ENCODE results near the gene GLIS1.

Gene GLIS1

DNA sequence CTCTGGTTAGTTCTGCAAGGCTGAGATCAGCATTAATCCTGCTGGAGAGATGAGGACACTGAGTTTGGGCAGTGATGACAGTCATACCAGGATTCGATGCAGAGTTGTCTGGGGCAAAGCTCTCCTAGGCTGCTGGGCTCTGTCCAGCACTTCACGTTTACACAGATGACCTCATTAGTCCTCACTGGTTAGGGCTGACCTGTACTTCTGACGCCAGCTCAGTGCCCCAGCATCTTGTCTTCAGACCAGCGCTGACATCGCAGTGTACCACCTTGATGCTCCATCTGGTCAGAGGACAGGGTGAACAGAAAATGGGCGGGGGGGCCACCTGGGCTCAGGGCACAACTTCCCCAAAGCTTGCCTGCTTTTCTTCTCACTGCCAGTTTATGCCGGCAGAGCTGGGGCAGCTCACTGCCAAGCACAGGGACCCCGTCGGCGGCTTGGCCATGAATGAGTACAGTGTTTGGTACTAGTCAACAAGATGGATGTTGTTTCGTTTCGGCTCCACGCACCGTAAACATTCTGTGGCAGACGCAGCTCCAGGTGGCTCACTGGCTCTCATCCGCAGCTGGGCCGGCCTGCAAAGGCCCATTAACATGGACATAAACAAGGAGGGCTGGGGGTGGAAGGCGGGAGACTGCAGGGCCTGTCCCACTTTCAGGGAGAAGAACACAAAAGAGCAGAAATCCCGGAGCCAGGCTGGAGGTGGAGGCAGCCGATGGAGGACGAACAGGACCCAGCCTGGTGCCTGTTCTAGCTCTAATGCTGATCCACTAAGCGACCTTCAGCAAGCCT lies 118.7 kb downstream of the GLIS1 start:
- in situ Hi-C loops (cut with MboI; ENCODE audit: low sequenced_read_pairs): no loop called here

DNA sequence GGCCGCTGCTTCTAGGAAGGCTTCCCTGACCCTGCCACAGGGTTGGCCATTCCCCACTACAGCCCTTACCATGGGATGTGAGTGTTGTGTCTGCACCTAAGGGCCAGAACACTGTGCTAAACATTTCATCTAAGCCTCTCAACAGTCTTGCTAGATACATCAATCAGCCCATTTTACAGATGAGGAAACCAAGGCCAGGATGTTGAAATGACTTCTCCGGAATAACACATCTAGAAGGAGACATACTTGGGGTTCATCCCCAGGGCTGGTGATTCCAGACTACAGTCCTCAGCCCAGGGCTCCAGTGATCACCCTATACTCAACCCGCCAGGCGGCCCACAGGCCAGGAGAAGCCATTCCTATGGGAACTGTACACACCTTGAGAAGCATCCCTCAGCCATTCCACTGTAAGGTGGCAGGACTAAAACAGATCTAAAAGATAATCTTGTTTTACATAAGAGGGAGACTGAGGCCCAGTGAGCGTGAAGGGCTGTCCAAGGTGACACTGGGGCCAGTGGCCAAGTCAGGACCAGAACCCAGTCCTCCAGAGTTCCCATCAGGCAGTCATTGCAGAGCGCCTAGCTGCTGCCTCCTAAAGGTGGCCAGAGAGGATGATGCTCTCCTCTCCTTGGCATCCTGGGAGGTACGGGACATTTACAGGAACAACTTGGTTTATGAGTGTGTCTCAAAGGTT lies 119.5 kb downstream of the GLIS1 start:
- in situ Hi-C loops (cut with MboI; ENCODE audit: low sequenced_read_pairs): no loop called here

DNA sequence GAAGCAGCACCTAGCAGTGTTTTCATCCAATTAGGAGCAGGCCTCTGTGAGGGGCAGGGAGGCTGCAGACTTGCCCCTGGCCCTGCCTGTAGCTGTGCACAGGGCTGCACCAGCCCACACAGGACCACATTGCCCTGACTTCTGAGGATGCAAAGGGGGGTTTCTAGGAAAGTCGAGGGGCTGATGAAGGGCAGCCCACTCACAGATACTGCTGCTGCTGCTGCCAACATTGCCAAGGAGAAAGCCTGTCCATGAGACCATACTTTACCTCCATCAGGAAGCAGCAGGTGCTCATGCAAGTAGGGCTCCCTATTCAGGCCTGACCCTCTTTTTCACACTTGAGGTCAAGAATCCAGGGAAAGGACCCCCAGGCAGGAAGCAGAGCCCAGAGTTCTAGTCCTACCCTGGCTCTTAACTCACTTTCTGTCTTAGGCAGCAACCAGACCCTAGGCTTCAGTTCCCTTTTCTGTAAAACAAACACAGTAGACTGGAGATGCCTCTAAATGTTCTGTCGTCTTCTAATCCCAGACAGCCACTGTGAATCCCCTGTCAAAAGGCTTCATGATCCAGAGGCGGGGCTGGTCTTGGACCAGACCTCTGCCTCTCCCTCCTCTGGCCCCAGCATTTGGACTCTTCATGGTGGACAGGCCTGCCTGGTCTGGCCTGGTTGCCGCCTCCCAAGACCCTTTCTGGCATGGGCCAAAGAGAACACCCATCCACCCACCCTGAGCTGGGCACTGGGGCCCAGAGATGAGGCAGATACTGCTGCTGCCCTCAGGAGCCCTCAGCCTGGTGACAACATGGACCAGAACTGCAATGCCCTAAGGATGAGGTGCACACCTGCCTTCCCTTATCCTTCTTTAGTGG lies 120.2 kb downstream of the GLIS1 start:
- in situ Hi-C loops (cut with MboI; ENCODE audit: low sequenced_read_pairs): no loop called here

DNA sequence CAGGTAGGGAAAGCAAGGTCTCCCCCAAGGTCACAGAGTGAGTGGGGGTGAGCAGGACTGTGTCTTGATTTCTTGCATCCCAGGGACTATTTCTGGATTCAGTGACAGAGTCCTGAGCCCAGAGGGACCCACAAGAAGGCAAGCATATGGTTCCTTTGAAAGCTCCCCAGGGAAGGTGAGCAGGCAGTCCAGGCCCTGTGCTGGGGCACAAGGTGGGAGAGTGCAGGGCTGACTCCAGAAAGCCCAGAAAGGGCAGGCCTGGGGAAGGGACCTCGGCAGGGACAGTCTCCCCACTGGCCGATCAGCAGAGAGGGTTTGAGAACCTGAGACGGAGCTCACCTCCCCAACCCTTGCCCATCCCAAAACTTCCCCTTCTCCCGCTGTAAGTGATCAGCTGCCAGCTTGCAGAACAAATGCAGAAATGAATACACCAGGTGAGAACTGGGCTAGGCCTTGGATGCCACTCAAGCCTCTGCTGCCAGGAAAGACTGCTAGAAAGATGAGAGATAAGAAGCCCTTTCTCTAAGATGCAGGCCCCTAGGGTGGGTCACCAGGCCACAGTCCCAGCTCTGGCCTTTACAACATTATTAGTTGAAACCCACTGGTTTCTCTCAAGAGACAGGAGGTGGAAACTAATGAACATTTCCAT lies 121.0 kb downstream of the GLIS1 start:
- in situ Hi-C loops (cut with MboI; ENCODE audit: low sequenced_read_pairs): no loop called here

DNA sequence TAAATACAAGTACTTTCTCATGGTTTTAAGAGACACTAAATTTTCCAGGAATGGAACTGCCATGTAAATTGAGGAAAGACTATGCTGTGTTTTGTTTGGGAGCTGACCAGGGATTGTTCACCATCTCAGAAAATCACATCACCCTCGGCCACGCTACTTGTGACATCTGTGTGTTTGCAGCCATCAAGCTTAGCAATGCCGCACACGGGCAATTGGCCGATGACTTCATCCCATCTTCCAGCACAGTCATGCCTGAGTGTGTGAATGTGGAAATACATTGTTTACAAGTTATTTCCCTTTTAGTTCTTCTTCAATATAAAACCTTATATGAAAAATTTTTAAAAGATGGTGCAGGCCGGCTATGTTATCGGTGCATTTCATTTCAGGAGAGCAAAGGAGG lies 121.6 kb downstream of the GLIS1 start:
- in situ Hi-C loops (cut with MboI; ENCODE audit: low sequenced_read_pairs): no loop called here

DNA sequence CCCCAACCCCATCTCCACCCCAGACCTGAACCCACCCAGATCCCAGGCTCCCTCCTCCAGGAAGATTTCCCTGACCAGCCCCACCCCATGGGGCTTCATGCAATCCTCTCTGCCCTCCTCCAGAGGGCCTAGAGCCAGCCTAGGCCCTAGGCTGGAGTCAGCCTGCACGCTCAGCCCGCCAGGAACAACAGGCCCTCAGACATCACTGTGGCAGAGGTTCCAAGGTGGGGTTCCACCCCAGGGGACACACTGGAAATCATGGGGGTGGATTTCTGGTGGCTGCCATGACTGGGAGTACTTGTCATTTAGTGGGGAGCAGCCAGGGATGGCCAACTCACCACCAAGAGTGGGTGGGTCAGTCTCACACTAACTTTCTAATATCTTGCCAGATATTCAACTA lies 122.0 kb downstream of the GLIS1 start:
- in situ Hi-C loops (cut with MboI; ENCODE audit: low sequenced_read_pairs): no loop called here

DNA sequence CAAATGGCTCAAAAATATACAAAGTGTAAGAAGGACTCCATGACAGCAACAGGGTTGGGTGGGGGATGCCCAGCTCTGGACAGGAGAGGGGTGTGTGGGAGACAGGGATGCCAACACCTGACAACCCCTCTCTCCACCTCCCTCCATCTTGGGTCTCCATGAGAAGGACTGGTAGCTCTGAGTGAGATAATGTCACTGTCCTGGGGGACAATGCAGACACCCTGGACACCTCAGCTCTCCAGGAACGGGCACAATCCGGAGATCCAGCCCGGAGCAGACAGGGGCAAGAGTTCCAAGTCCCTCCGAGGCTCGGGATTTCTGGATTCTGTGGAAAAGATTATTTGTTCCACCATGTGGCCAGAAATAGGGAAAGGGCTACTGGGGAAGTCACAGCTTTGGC lies 122.5 kb downstream of the GLIS1 start:
- in situ Hi-C loops (cut with MboI; ENCODE audit: low sequenced_read_pairs): no loop called here

DNA sequence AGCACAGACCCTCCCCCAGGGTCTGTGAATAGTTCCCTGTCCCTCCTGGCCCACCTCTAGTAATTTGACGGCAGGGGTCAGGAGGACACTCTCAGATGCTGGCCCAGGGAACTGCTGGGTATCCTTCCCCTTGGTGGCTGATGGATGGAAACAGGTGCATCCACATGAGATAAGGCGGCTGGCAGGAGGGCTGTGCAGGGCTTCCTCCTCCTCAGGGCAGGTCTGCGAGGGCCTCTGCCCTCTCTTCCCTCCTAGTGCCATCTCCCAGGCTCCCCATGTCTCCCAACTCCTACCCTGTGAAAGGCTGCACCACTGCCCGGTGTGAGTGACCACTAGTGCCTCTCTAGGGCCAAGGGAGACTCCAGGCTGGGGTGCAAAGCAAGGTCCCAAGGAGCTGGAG lies 123.9 kb downstream of the GLIS1 start:
- in situ Hi-C loops (cut with MboI; ENCODE audit: low sequenced_read_pairs): no loop called here

DNA sequence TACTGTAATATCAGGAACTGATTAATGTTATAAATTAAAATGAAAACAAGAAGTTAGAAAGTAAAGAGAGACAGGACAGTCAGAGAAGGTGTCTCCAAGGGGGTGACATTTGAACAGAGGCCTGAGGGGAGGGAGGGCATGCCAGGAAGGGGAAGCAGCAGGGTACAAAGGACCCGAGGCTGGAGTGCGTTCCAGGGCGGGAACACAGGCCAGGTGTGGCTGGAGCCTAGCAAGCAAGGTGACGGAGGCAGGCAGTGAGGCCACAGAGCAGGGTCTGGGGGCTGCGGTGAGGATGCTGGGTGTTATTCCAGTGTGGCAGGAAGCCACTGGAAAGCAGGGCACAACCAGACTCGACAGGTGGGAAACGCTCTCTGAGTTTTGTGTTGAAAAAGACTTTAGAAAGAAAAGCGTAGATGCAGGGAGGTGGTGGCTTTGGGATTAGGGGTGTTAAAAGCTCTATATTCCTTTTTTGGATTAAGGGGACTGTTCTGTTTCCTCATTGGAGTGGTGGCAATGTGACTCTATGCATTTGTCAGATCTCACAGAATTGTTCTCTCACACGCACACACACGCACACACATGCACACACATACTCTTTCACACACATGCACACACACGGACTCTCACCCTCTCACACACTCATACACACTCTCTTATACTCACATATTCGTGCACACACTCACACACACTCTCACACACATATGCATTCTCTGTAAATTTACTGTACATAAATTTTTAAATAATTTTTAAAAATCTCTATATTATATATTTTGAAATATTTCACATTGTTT lies 124.5 kb downstream of the GLIS1 start:
- in situ Hi-C loops (cut with MboI; ENCODE audit: low sequenced_read_pairs): no loop called here

DNA sequence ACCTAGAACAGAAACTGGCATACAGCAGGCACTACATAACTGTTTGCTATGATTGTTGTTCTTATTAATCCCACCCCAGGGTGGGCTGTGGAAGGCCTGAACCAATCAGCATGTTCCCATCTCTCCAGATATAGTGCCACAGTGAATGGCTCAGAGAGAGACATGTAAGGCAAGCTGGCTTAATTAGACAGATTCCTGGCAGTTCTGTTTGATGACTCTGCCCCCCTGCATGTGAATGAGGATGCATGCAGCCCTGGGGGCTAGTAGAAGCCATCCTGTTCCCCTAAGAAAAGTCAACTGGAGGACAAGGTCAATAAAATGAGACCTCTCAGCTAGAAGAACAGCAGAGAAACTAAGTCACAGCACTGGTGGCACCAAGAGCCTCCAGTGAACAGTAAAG lies 130.3 kb downstream of the GLIS1 start:
- in situ Hi-C loops (cut with MboI; ENCODE audit: low sequenced_read_pairs): no loop called here

DNA sequence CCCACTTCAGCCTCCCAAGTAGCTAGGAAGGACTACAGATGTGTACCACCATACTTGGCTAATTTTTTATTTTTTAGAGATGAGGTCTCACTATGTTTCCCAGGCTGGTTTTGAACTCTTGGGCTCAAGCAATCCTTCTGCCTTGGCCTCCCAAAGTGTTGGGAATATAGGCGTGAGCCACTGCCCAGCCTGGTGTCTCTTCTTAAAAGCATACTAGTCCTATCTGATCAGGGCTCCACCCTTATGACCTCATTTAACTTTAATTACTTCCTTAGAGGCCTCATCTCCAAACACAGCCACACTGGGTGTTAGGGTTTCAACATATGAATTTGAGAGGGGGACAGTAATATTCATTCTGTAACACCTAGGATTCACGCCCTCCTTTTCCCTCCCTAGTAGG lies 130.9 kb downstream of the GLIS1 start:
- in situ Hi-C loops (cut with MboI; ENCODE audit: low sequenced_read_pairs): no loop called here

DNA sequence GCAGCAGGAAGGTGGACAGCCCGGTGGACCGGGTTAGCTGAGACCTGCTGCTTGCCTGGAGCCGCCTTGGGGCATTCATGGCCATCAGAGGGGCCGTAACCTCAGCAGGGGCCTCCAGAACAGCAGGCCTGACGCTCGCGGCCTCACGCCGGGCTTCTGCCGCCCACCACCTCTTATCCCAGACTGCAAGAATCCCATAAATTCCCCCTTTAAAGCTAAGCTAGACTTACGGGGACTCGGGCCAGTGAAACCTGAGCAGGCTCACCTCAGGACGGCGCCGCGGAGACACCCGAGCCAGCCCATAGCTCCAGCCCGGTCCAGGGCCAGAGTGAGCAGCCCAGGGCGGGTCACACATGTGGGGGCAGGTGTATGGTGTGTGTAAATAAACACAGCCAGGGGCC lies 132.3 kb downstream of the GLIS1 start:
- in situ Hi-C loops (cut with MboI; ENCODE audit: low sequenced_read_pairs): no loop called here

DNA sequence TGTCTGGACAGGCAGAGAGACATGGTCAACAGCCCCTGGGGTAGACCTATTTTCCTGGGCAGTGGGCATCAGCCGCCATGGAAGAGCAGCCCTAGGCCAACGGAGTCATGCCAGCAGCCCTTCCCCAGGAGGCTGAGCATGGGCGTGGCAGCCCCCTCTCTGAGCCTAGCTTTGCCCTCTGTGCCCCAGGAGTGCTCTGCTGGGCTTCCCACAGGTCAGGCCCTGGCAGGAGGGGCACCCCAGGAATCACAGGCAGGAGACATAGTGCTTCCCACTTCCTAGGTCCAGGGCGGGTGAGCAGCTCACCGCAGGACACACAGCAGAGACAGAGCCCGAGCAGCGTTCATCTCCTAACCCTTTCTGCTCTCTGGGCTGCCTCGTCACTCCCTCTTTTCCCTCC lies 132.8 kb downstream of the GLIS1 start:
- in situ Hi-C loops (cut with MboI; ENCODE audit: low sequenced_read_pairs): no loop called here

DNA sequence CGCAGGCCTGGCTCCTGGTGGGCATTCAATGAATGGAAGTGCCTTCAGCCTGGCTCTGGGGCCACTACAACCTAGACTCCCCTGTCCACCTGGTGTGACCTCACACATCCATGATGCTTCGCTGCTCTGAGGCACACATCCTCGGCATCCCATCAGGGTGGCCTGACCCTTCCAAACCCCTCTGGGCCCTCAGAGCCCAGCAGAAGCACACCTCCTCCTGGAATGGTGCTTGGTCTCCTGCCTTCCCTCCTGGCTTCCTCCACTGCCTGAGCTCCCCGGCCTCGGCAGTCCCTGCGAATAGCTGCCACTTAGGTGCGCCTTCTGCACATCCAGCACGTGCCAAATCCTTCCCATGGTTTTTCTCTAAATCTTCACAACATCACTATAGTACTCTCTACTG lies 133.8 kb downstream of the GLIS1 start:
- in situ Hi-C loops (cut with MboI; ENCODE audit: low sequenced_read_pairs): no loop called here

DNA sequence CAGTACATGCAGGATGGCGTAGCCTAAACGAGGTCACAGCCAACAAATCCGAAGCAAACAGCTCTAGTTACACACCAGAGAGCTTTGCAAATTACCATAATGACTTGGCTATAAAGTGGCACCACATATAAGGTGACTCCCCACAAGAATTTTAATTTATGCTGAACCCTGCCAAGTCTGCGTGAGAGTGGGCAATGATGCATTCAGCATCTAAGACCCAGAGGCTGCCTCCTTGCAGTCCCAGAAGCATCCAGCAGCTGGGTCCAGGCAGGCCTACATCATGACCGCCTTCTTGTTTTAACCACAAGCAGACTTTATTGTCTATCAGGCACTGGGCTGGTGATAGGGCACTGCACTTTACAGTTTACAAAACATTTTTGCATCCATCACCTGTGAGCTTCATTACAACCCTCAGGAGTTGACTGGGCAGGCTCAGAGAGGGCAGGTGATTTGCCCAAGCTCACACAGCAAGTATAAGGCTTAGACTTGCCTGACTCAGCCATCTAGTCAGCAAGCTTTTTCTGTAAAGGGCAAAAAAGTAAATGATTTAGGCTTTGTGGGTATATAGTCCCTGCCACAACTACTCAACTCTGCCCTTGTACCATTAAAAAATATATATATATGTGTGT lies 134.6 kb downstream of the GLIS1 start:
- in situ Hi-C loops (cut with MboI; ENCODE audit: low sequenced_read_pairs): no loop called here

DNA sequence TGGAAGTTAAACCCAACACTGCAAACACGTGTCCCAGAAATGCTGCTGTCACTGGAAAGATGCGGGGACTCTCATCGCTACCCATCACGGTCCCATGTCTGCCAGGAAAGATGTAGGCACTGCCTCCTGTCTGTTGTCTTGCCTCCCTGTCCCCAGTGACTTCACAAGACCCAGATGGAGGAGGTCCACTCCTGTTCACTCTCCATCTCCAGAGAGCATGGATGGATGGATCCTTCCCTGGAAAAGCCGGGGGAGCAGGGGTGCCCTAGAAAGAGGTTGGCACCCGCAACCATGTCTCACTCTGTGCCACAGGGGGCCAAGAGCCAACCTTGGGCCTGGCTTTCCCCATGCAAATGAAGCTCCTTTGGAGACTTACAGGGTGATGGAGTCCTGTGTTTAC lies 135.5 kb downstream of the GLIS1 start:
- in situ Hi-C loops (cut with MboI; ENCODE audit: low sequenced_read_pairs): no loop called here

DNA sequence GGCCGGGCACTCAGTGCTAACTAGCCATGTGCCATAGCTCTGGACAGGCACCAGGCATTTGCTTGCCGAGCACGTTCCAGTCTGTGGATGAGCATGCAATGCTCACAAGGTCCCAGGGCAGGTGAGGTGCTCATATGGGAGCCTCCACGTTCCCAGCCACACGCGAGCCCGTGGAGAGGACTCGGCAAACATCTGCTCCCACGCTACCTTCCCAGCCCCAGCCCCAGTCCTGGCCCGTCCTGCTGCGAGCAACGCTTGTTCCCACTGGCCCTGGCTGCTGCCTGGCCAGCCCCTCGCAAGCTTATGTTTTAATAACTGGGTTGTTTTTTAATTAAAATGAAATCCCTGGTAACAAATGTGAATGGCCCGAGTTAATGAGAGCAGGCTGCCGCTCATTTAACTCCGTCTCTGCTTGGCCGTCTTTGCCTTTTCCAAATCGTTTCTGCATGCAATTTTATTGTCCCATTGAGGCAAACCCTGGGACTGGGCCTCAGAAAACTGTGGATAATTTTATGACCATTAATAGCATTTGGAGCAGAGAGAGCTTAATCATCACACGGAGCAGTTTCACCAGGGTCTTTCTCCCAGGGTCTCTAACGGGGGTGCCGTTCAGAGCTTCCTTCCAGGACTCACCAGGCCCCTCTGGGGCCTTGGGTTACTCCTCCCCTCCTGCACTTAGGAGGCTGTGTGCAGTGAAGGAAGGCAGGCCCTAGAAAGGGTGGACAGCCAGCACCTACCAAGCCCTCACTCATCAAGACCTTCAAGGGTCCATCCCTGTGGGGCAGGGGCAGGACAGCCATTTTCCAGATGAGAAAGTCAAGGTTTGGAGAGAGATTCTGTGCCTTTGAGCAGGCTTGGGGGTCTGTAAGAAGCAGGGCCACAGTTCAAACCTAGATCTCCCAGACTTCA lies 136.8 kb downstream of the GLIS1 start:
- in situ Hi-C loops (cut with MboI; ENCODE audit: low sequenced_read_pairs): no loop called here

DNA sequence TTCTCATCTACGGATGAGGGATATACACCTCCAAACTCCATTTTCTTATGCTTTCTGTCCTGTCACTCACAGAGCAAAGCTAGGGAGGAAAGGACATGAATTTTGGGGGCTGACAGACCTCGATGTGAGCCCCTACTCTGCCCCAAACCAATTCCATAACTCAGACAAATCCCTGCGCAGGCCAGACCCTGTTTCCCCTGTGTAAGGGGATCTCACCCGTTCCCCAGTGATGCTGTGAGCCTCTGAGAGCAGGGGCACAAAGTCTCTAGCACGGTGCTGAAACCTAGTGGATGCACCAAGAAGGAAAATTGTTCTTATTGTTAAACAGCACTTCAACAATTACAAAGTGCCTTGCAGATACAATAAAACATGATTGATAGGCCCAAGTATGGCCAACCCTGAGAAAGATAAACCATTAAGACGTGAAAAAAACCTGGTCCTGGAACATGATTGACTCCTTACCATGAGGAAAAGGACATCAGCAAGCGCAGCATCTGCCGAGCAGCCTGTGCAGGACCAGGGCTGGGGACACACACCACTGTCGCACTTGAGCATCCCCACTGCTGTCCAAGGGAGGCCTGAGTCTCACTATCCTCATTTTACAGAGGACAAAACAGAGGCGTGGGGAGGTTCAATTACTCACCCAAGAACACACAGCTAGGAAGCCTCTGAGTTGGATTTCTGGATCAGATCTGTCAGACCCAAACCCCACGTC lies 137.8 kb downstream of the GLIS1 start:
- in situ Hi-C loops (cut with MboI; ENCODE audit: low sequenced_read_pairs): no loop called here
